ENCODE measurements around the gene PARN.

PARN gene

DNA sequence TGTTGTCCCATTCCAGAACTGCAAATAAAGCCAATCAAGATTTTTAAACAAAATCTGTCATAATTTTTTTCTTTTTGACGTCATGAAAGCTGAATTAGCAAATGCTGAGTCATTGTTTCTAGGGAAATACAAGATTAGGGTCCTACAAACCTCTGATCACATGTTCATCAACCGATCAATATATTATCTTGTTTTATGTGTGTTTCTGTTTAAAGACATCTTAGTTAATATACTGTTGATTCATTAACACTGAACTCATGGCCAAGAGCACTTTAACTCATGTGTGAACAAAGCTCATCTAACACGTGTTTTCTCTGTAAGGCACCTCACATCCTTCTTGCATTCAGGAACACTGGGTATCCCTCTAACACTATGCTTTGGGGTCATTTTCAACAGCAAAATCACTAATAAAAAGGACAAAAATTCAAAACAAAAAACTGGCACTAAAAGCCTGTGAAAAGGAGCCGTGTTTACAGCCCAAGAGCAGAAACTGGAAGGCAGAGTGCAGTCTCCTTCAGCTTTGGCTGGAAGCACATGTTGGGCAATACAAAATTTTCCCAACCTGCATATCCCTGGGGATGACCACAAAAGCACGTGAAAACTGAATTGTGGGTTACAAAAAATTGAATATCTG, 102.5 kb downstream of the PARN start:
- DNase-seq, result no peak

DNA sequence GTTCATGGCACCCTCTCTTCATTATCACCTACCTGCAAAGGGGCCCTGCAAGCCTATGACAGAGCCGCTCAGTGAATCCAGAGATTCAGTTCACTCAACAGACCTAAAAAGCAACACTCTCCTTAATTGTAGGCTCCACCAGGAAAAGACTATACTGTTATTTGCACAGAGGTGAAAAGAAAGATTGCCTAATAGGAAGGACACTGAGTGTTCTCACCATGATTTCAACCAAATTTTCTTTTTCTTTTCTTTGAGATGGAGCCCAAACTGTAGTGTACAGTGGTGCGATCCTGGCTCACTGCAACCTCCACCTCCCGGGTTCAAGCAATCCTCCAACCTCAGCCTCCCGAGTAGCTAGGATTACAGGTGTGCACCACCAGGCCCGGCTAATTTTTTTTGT, 104.5 kb downstream of the PARN start:
- DNase-seq, result no peak

DNA sequence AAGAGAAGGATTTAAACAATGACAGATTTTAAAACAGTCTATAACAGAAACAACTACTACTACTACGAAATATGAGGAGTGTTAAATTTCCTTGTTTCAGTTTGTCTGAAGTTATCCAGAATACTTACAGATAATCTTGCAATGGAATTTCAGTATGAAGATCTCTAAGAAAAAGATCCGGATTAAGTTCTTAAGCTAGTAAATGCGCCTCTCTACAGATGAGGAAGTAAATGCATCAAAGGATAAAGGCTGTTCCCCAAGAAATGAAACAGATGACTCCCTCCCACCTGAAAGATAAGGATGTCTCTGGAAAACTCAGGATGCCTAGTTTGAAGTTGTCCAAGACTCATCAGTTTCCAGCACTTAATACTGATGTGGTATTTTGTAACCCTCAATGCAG, 105.1 kb downstream of the PARN start:
- DNase-seq, result no peak

DNA sequence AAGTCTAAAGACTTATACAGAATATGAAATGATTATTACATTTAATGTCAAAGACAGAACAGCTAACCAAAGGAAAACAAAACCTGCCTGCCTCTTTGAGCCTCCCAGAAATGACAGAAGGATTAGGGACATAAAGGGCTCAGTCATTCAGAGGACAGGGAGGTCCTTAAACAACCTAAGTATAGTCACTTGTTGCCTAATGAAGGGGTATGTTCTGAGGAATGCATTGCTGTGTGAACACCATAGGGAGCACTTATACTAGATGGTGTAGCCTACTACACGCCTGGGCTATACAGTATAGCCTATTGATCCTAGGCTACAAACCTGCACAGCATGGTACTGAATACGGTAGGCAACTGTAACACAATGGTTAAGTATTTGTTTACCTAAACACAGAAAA, 106.4 kb downstream of the PARN start:
- DNase-seq, result no peak

DNA sequence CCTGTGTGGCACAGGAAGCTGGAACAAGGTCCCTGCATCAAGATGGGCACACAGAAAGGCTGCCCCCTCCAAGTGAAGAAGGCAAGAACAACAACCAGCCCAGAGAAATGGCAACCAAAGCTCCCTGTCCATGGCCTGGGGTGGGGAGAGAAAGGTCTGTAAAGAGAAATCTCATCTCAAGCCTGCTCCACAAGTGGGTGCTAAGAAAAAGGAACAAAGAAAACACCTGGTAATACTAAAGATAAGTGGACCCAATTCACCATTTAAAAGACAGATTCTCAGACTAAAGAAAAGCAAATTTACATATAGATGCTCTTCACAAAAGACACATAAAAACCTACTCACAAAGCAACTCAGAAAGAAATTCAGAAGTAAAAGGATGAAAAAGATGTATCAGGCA, 107.4 kb downstream of the PARN start:
- DNase-seq, result no peak

DNA sequence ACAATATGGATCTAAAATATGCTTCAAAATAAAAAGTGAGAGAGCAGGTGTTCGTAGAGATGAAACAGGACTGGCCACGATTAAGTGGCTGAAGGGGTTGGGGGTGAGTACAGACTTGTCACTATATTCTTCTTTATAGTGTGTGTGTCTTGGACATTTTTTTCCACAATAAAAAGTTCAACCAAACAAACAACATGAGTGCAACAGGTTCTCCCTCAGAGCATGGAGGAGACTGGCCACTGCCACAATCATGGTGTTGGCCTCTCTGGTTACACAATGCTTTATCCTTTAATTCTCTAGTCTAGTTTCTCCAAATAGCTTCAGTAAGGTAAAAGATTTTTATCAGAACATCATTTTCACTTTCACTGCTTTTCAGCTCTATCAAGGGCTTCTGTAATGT, 109.3 kb downstream of the PARN start:
- DNase-seq, result no peak

GRCh38 chr16:14514967-14515366, 115.1 kb downstream of the PARN start:
- no peak for DNase-seq

DNA sequence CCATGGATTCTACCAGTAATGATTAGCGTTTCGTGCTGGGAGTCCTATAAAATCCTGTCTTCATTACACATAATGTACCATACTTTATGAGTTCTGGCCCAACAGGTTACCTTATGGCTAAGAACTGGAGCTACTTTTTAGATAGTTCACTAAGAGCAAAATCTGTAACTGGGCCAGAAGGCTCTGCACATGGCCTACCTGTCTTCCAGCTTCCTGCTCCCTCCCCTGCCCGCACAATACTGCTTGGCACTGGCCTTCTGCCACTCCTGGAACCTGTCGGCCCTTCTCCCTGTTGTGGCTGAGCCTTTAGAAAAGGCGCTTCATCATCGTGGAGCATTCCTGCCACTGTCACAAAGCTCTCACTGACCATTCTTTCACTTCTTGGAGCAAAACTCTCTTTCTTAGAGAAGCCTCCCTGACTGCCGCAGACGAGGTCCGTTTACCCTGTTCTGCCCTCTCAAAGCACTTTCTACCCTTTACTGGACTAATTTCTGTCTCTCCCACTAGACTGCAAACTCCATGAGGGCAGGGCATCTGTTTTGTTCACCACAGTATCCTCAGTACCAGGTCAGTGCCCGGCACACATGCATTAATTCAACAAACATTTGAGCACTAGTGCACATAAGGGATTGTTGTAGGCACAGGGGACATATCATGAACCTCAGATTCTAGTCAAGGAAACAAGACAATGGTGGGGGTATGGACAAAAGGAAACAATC, 116.5 kb downstream of the PARN start:
- no peak for DNase-seq

DNA sequence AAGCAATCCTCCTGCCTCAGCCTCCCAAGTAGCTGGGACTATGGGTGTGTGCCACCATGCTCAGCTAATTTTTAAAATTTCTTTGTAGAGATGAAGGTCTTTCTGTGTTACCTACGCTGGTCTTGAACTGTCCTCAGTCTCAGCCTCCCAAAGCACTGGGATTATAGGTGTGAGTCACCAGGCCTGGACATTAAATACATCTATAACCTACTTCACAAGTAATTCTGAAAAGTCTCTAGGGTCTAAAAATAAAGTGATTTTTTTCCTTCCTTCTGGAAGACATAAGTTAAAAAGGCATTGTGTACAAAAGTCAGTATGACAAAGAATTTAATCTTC, 118.3 kb downstream of the PARN start:
- DNase-seq, result no peak

GRCh38 chr16:14510939-14511799, 118.9 kb downstream of the PARN start:
- DNase-seq, result no peak

- no peak for DNase-seq
These were observed 119.5 kb downstream of the PARN start for GRCh38 chr16:14510581-14510938.

GRCh38 chr16:14509675-14510132, 120.4 kb downstream of the PARN start:
- no peak for DNase-seq

- DNase-seq, result peak; percentile 12 to 60
These were observed 121.0 kb downstream of the PARN start for GRCh38 chr16:14509055-14509454.

DNA sequence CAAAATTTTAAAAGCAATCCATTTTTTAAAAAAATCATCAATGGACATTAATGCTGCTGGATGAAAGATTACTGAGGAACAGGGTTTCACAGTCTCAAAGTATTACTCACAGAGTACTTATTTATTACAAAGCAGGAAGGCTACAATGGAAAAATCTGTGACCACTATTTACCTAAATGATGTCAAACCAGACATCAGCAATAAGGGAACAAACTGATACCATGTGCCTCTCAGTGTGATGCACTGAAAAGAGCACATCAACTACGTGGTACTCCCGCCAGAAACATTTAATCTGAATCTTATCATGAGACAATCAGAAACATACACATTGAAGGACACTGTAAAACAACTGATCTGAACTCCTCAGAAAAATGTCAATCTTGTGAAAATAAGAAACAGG, 124.2 kb downstream of the PARN start:
- DNase-seq, result no peak

- no peak for DNase-seq
These were observed 126.9 kb downstream of the PARN start for GRCh38 chr16:14502932-14503741.

DNA sequence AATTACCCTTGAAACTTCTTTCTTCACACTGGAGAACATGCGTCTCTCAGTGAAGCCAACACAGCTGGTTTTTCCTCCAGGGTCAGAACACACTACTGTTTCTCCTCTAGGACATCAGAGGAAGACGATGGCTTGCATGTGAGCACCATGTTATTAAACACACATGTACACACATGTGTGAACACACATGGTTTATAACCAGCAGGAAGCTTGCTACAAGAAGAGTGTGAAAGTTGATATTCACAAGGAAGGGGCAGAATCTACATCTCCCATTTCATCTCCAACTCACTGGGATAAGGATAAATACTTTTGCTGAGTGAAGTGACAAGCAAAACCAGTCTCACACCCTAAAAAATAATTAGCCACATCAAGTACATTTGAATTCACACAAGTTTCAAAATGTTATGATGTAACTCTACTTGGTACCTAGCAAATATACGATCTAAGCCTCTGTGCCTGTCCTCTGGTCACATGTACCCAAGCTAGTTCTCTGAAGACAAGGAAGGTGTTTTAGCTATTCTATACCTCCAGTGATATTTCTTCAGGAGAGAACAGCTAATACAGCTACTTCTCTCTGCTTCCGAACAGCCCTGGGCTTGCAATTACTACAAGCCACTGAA, 127.7 kb downstream of the PARN start:
- DNase-seq, result no peak

GRCh38 chr16:14501331-14502255, 128.5 kb downstream of the PARN start:
- DNase-seq, result peak; percentile 88 to 92

DNA sequence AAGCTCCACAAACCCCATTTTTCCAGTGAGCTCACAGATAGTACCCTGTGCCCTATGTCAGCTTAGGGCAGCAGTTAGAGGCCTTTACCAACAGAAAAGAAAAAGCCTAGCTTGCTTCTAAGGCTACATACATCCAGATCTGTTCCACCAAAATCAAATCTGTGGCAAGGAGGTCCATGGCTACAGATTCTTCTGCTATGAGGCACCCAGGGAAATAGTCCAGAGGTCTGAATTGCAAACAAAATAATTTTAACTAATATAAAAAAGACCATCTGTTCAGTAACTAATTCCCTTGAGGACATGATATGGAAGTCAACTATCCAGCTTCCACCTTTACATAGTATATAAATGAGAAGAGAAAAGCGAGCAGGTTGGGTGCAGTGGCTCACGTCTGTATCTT, 129.3 kb downstream of the PARN start:
- peak in 1 of 2 experiments; percentile 21 for DNase-seq

DNA sequence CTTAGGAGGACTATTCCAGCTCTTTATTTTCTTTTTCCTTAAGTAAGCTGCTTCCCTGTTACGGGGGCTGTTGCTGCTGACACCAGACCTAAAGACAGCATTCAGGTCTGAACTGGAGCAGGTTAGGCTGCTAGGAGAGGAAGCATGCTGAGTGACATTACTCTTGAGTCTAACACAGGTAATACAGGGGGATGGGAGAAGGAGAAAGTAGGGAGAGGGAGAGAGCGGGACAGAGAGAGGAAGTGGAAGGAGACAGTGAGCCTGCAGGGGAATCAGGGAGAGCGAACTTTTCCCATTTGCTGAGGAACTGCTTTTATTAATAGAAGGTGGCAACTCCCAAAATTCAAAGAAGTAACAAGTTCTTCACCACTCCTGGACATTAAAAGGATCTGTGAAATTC, 130.9 kb downstream of the PARN start:
- DNase-seq, result no peak

DNA sequence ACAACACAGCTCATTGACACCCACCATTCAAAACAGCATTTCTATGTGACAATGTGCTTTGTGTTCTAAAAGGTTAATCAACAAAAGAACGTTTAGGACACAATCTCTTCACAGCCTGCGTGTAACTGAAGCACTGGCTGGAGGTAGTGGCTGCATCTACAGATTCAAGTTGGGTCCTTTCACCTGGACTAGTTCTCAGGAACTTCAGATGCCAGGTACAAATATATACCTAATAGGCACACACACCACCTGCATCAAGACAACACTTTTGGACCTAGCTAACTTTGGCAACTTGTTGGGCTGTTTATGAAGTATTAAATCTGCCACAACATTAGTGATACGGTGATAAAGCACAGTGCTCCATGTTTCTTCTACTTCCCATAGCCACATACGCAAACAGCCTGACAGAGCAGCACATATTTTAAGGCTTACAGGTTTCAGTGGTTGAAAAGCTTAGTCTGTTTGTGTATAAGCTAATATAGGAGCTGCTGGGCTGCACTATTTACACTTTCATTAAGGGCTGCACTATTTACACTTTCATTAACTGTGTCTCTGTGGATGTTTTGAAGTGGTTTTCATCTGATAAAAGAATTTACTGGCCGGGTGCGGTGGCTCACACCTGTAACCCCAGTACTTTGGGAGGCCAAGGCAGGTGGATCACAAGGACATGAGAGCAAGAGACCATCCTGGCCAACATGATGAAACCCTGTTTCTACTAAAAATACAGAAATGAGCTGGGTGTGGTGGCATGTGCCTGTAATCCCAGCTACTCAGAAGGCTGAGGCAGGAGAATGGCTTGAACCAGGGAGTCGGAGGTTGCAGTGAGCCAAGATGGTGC, 132.6 kb downstream of the PARN start:
- no peak for DNase-seq

DNA sequence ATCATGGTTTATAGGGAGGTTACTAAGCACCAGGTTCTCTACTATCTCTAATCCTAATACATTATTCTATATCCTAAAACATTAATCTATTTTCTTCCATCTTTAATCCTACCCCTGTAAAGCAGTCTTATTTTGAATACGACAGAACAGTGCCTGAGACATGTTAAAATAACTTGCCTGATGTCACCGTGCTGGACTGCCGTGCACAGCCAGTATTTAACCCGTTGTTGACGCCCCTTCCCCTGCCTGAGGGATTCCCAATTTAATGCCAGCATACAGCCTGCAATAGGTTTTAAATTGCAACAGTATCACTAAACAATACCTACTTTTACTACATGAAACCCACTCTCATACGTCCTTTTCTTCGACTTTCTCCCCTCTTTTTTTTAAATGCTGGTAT, 133.3 kb downstream of the PARN start:
- no peak for DNase-seq
